ENCODE results near the gene CEL. TPM values are rescaled to one million over a fixed set of nuclear protein-coding genes. Genes with fewer than 3 reads are reported as not detected.

The CEL gene
- total RNA-seq, 2 donors from 2014 or later = 1.7 to 3.3 TPM

- no peak overlapping the region for H3K9ac ChIP-seq (ENCODE audit: extremely low read depth, low read length, poor library complexity, severe bottlenecking)
- H3K4me3 Mint-ChIP-seq = no peak overlapping the region
- peaks cover 7% of the 10 kb centered on the region for H3K4me1 ChIP-seq (ENCODE audit: control insufficient read depth, insufficient read depth, low read length)
- no peak for DNase-seq
- WGBS, 2 experiments (ENCODE audit: insufficient coverage in 1 of 2, insufficient read length in 1 of 2) = 96 to 97% methylated on average over 8 to 17 of the region's 17 CpGs
- H3K36me3 Mint-ChIP-seq (ENCODE audit: low read depth) = peaks cover 3% of the 10 kb centered on the region
- no peaks in the 10 kb centered on the region for H3K9me3 Mint-ChIP-seq
- H3K36me3 ChIP-seq (ENCODE audit: control insufficient read depth, insufficient read depth, low read length) = peaks cover 3% of the 10 kb centered on the region
- H3K4me1 Mint-ChIP-seq = peaks cover 8% of the 10 kb centered on the region
- H3K27me3 Mint-ChIP-seq (ENCODE audit: insufficient read depth) = no peaks in the 10 kb centered on the region
- H3K27ac ChIP-seq (ENCODE audit: low read depth, low read length) = no peak overlapping the region
- no peak for TF ChIP-seq CTCF (conservative IDR thresholded peaks at IDR 0.05)
- H3K27me3 ChIP-seq (ENCODE audit: control insufficient read depth, insufficient read depth, low read length, poor library complexity, severe bottlenecking) = no peaks in the 10 kb centered on the region
- no peak overlapping the region for H3K4me3 ChIP-seq (ENCODE audit: low read length)
- no peaks in the 10 kb centered on the region for H3K9me3 ChIP-seq (ENCODE audit: control insufficient read depth, low read length)
- H3K27ac Mint-ChIP-seq = no peak overlapping the region
These were observed 3.2 kb downstream of the CEL start for GRCh38 chr9:133065070-133065388.

- Histone ChIP-seq H3K4me3 (ENCODE audit: low read length) (no peak overlapping the region), H3K36me3 (ENCODE audit: control insufficient read depth, insufficient read depth, low read length) (peaks cover 3% of the 10 kb centered on the region), H3K27me3 (ENCODE audit: control insufficient read depth, insufficient read depth, low read length, poor library complexity, severe bottlenecking) (no peaks in the 10 kb centered on the region), H3K9me3 (ENCODE audit: control insufficient read depth, low read length) (no peaks in the 10 kb centered on the region), H3K27ac (ENCODE audit: low read depth, low read length) (no peak overlapping the region), H3K9ac (ENCODE audit: extremely low read depth, low read length, poor library complexity, severe bottlenecking) (no peak overlapping the region), H3K4me1 (ENCODE audit: control insufficient read depth, insufficient read depth, low read length) (peaks cover 2% of the 10 kb centered on the region)
- Mint-ChIP-seq H3K9me3 (no peaks in the 10 kb centered on the region), H3K4me3 (no peak overlapping the region), H3K36me3 (ENCODE audit: low read depth) (peaks cover 8% of the 10 kb centered on the region), H3K4me1 (peaks cover 2% of the 10 kb centered on the region), H3K27ac (no peak overlapping the region), H3K27me3 (ENCODE audit: insufficient read depth) (no peaks in the 10 kb centered on the region)
- DNase-seq = no peak
- 93 to 96% methylated on average over 5 to 25 of the region's 25 CpGs for WGBS, 2 experiments (ENCODE audit: insufficient coverage in 1 of 2, insufficient read length in 1 of 2)
- TF ChIP-seq CTCF (conservative IDR thresholded peaks at IDR 0.05) = no peak
These were observed 4.6 kb downstream of the CEL start for GRCh38 chr9:133066181-133066983.

GRCh38 chr9:133067006-133067405, 5.2 kb downstream of the CEL start:
- peaks cover 2% of the 10 kb centered on the region for H3K4me1 Mint-ChIP-seq
- Histone ChIP-seq H3K27ac (ENCODE audit: low read depth, low read length) (no peak overlapping the region), H3K27me3 (ENCODE audit: control insufficient read depth, insufficient read depth, low read length, poor library complexity, severe bottlenecking) (no peaks in the 10 kb centered on the region), H3K9me3 (ENCODE audit: control insufficient read depth, low read length) (no peaks in the 10 kb centered on the region), H3K4me1 (ENCODE audit: control insufficient read depth, insufficient read depth, low read length) (no peaks in the 10 kb centered on the region), H3K36me3 (ENCODE audit: control insufficient read depth, insufficient read depth, low read length) (peaks cover 3% of the 10 kb centered on the region), H3K9ac (ENCODE audit: extremely low read depth, low read length, poor library complexity, severe bottlenecking) (no peak overlapping the region), H3K4me3 (ENCODE audit: low read length) (no peak overlapping the region)
- H3K27me3 Mint-ChIP-seq (ENCODE audit: insufficient read depth) = no peaks in the 10 kb centered on the region
- H3K9me3 Mint-ChIP-seq = no peaks in the 10 kb centered on the region
- TF ChIP-seq CTCF (conservative IDR thresholded peaks at IDR 0.05) = no peak
- no peak for DNase-seq
- WGBS, 2 experiments (ENCODE audit: insufficient coverage in 1 of 2, insufficient read length in 1 of 2) = 94% methylated on average over 11 of the region's 11 CpGs; no CpG with 5 or more reads in 1 of the 2 experiments
- H3K27ac Mint-ChIP-seq = no peak overlapping the region
- no peak overlapping the region for H3K4me3 Mint-ChIP-seq
- H3K36me3 Mint-ChIP-seq (ENCODE audit: low read depth) = peaks cover 12% of the 10 kb centered on the region
